ENCODE measurements around the gene SSBP3. TPM values are rescaled to one million over a fixed set of nuclear protein-coding genes. Genes with fewer than 3 reads are reported as not detected.
A peak's percentile ranks its signal among the peaks of the same experiment; 100 is the strongest.

Gene SSBP3
- total RNA-seq, 2 donors from 2014 or later: 7.9 to 23.1 TPM

DNA sequence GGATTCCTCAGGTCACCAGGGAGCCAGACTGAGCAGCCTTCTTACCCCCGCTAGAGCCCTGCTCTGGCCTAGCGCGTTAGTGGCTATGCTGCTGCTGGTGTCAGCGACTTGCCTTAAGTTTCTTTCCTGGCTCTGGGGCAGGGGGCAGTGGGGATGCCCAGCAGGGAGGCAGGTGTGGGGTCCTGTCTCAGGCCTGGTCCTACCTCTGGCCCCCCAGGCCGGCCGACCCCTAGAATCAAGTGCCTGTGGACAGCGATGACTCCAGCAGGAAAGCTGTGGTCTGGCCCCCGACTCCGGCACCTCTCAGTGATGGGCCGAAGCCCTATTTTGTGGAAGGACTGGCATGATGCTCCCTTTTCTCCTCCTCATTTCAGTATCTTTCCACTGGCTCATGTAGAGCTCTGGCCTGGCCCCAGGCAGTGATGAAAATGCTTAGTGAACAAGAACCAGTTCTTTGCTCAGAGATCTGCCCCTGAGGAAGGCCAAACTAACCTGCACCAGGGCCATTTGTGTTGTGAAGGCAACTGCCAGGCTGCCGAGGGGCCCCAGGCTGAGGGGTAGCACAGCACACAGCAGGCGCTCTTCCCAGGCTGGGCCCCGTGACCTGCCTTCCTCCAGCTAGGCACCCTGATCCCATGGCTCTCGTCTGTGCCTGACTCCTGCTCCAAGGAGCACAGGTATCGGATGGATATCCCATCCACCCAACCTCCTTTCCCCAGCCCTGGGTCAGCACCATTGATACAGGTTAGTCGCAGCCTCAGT, 182.6 kb downstream of the SSBP3 start:
- Histone ChIP-seq H3K4me3 (no peak overlapping the region), H3K4me1 (peaks cover 32% of the 10 kb centered on the region), H3K9me3 (no peaks in the 10 kb centered on the region), H3K27me3 (no peaks in the 10 kb centered on the region), H3K27ac (no peak overlapping the region), H3K36me3 (replicated peaks in 1 of 2; ENCODE audit: insufficient read depth in 1 of 2, low read depth in 2 of 2) (peaks cover 0 to 2% of the 10 kb centered on the region in 2 donors)
- intact Hi-C loops (cut with DNase I): no loop called here
- no peak for DNase-seq
- TF ChIP-seq POLR2A (IDR thresholded peaks at IDR 0.05): no peak
- TF ChIP-seq, protein P1, sequence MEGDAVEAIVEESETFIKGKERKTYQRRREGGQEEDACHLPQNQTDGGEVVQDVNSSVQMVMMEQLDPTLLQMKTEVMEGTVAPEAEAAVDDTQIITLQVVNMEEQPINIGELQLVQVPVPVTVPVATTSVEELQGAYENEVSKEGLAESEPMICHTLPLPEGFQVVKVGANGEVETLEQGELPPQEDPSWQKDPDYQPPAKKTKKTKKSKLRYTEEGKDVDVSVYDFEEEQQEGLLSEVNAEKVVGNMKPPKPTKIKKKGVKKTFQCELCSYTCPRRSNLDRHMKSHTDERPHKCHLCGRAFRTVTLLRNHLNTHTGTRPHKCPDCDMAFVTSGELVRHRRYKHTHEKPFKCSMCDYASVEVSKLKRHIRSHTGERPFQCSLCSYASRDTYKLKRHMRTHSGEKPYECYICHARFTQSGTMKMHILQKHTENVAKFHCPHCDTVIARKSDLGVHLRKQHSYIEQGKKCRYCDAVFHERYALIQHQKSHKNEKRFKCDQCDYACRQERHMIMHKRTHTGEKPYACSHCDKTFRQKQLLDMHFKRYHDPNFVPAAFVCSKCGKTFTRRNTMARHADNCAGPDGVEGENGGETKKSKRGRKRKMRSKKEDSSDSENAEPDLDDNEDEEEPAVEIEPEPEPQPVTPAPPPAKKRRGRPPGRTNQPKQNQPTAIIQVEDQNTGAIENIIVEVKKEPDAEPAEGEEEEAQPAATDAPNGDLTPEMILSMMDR (IDR thresholded peaks at IDR 0.05): no peak
- 91 to 96% methylated on average over 13 to 16 of the region's 16 CpGs for WGBS, 2 donors
- no peak for ATAC-seq

DNA sequence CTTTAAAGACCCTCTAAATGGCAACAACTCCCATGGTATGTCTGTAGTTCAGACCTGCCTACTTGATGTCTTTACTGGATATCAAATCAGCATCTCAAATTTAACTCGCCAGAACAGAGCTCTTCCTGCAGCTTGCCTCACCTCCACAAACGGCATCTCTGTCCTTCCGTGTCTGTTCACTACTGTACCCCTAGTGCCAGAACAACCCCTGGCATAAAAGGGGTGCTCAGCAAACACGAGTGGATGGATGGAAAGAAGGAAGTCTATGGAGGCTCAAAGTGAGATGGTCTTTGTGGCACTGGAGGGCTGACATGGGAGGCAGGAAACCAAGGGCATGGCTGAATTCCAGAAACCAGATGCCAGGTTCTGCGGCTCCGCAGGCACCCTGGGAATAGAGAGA, 183.5 kb downstream of the SSBP3 start:
- Histone ChIP-seq H3K36me3 (replicated peaks in 1 of 2; ENCODE audit: insufficient read depth in 1 of 2, low read depth in 2 of 2) (peaks cover 0 to 8% of the 10 kb centered on the region in 2 donors), H3K4me1 (peaks cover 28% of the 10 kb centered on the region), H3K27me3 (no peaks in the 10 kb centered on the region), H3K9me3 (no peaks in the 10 kb centered on the region), H3K4me3 (no peak overlapping the region), H3K27ac (no peak overlapping the region)
- TF ChIP-seq, protein P1 (IDR thresholded peaks at IDR 0.05): no peak
- TF ChIP-seq POLR2A (IDR thresholded peaks at IDR 0.05): no peak
- intact Hi-C loops (cut with DNase I): no loop called here
- 61 to 69% methylated on average over 6 of the region's 6 CpGs for WGBS, 2 donors
- ATAC-seq: no peak
- no peak for DNase-seq

GRCh38 chr1:54221867-54222484, 184.2 kb downstream of the SSBP3 start:
- H3K4me1 ChIP-seq: peaks cover 21% of the 10 kb centered on the region
- H3K9me3 ChIP-seq: no peaks in the 10 kb centered on the region
- H3K4me3 ChIP-seq: no peak overlapping the region
- peaks cover 0 to 13% of the 10 kb centered on the region in 2 donors for H3K36me3 ChIP-seq (replicated peaks in 1 of 2; ENCODE audit: insufficient read depth in 1 of 2, low read depth in 2 of 2)
- intact Hi-C loops (cut with DNase I): no loop called here
- DNase-seq (no peak), ATAC-seq (no peak)
- TF ChIP-seq POLR2A (IDR thresholded peaks at IDR 0.05): no peak
- TF ChIP-seq, protein P1 (IDR thresholded peaks at IDR 0.05): no peak
- no peak overlapping the region for H3K27ac ChIP-seq
- no peaks in the 10 kb centered on the region for H3K27me3 ChIP-seq
- WGBS, 2 donors: 90 to 97% methylated on average over 4 to 7 of the region's 7 CpGs

- intact Hi-C loops (cut with DNase I): no loop called here
- Histone ChIP-seq H3K9me3 (no peaks in the 10 kb centered on the region), H3K36me3 (replicated peaks in 1 of 2; ENCODE audit: insufficient read depth in 1 of 2, low read depth in 2 of 2) (peaks cover 0 to 17% of the 10 kb centered on the region in 2 donors), H3K4me1 (peaks cover 20% of the 10 kb centered on the region), H3K27me3 (no peaks in the 10 kb centered on the region), H3K4me3 (no peak overlapping the region), H3K27ac (peak overlapping the region in 1 of 4 donors; percentile 48)
- TF ChIP-seq POLR2A (IDR thresholded peaks at IDR 0.05): no peak
- TF ChIP-seq, protein P1 (IDR thresholded peaks at IDR 0.05): no peak
- DNase-seq: no peak
- whole genome bisulfite sequencing, 2 donors: 86 to 91% methylated on average over 11 to 12 of the region's 12 CpGs
- no peak for ATAC-seq
These were observed 184.9 kb downstream of the SSBP3 start for GRCh38 chr1:54221113-54221834.

All from body of pancreas (tissue), 4 donors.